Esophagus muscularis mucosa (tissue), 4 donors: Measurements from ENCODE around the gene LIAS. TPM values are rescaled to one million over a fixed set of nuclear protein-coding genes. Genes with fewer than 3 reads are reported as not detected.

Experiments
- DNase-seq: peaks from one replicate; pipeline ENCODE4 v3.0.0-alpha.2; 2017; ENCODE audit errors: extremely low spot score
- H3K27ac ChIP-seq, 4 donors: fragments of 200-600 bp; sonication (generic); replicated peaks in 1 of 4; 1 replicate in 3 of 4; 2 replicates in 1 of 4; pipeline ENCODE4 v1.5.1; 2016 to 2019; ENCODE audit warnings: mild to moderate bottlenecking in 1 of 4
- H3K27me3 ChIP-seq, 4 donors: fragments of 200-600 bp; sonication (generic); one replicate each; pipeline versions ENCODE4 v1.5.1 to v1.6.0; 2016 to 2019
- H3K36me3 ChIP-seq, 4 donors: fragments of 200-600 bp; sonication (generic); one replicate each; pipeline ENCODE4 v1.5.1; 2016 to 2019
- H3K4me1 ChIP-seq, 4 donors: fragments of 200-600 bp; sonication (generic); one replicate each; pipeline ENCODE4 v1.5.1; 2016 to 2019
- H3K4me3 ChIP-seq, 4 donors: fragments of 200-600 bp; sonication (generic); 1 replicate in 2 of 4; 2 replicates in 2 of 4; pipeline ENCODE4 v1.5.1; 2016 to 2019; ENCODE audit warnings: mild to moderate bottlenecking in 4 of 4, moderate library complexity in 1 of 4
- H3K9me3 ChIP-seq, 4 donors: fragments of 200-600 bp; sonication (generic); 1 replicate in 3 of 4; 2 replicates in 1 of 4; pipeline ENCODE4 v1.5.1; 2016 to 2019
- CTCF ChIP-seq, 3 experiments: fragments of 200-600 bp in 2 of 3; fragments of 450-650 bp in 1 of 3; sonication (generic) in 2 of 3; IDR thresholded peaks; one replicate each; pipeline ENCODE4 v1.5.1; 2017 to 2019; ENCODE audit warnings: antibody characterized with exemption in 3 of 3, mild to moderate bottlenecking in 2 of 3, moderate library complexity in 1 of 3
- EP300 ChIP-seq: sonication (generic); formaldehyde crosslinking; IDR thresholded peaks from one replicate; pipeline ENCODE4 v1.6.1; 2017; ENCODE audit warnings: antibody characterized with exemption
- POLR2A ChIP-seq: fragments of 450-650 bp; IDR thresholded peaks from one replicate; pipeline ENCODE4 v1.6.1; 2017; ENCODE audit warnings: antibody characterized with exemption, moderate library complexity, mild to moderate bottlenecking, low read depth
- POLR2AphosphoS5 ChIP-seq, 2 donors: sonication (generic); formaldehyde crosslinking; IDR thresholded peaks; one replicate each; pipeline ENCODE4 v1.6.1; 2017; ENCODE audit warnings: antibody characterized with exemption in 2 of 2
- WGBS: methylation state at CpG from one replicate; pipeline ENCODE4 v1.1.5; 2018; 5-methylcytosine and 5-hydroxymethylcytosine counted together
- intact Hi-C: fragments of 100-400 bp; cut with DNase I; formaldehyde crosslinking; loops from one replicate; pipeline ENCODE4 v1.15.1; 2023
- small RNA-seq, 3 donors: library from RNA; depleted of rRNA; stranded (forward); fragments of <200 nt; gene quantifications; one replicate each; pipeline ENCODE3, GENCODE V24; 2016
- total RNA-seq, 4 donors: library from RNA; depleted of rRNA; stranded (reverse); fragments of >200 nt; gene quantifications; one replicate each; pipeline versions ENCODE4 v1.1.0 to v1.2.1, GENCODE V29; 2016

The LIAS gene
- total RNA-seq, 4 donors from 2014 or later: 8.5 to 11.6 (median 9.7) TPM

GRCh38 chr4:39528061-39528465 lies 69.2 kb downstream of the LIAS start:
- no peak for TF ChIP-seq EP300
- TF ChIP-seq CTCF (IDR thresholded peaks at IDR 0.05): no peak
- no peak for TF ChIP-seq POLR2A
- no peak for TF ChIP-seq POLR2AphosphoS5 (IDR thresholded peaks at IDR 0.05)
- peaks cover 19 to 34% (median 30%) of the 10 kb centered on the region in 4 donors for H3K4me1 ChIP-seq
- no peaks in the 10 kb centered on the region for H3K27me3 ChIP-seq
- H3K9me3 ChIP-seq: no peaks in the 10 kb centered on the region
- WGBS: 1% methylated on average over 20 of the region's 21 CpGs
- DNase-seq: peak; percentile 94
- H3K4me3 ChIP-seq: peak overlapping the region; percentile 75 to 89 (median 85)
- H3K36me3 ChIP-seq: peaks cover 0 to 14% (median 9%) of the 10 kb centered on the region in 4 donors
- intact Hi-C loops: loop anchor here (2.0 to 5.0 kb wide), 4 partner anchors 71 to 346 kb away; partner anchors contain the start of genes LIAS, RPL9, SMIM14 and UBE2K
- peak overlapping the region; percentile 92 to 98 (median 95) for H3K27ac ChIP-seq

Small RNA genes lying within 50 kb of the gene (small RNA-seq; reads per million reads assigned to genes)
- gene MIR5591 (0 reads per million in 3 donors), gene RF00019 (0 reads per million in 3 donors)

Other genes starting within 250 kb of the LIAS start
- gene RFC1, start 92.7 kb upstream of the LIAS start, total RNA-seq: 10 to 100 TPM; 30.6 to 37.4 (median 33.9) TPM
- under 1 TPM in 1 of 4 donors, not detected in 3; under 0.01 TPM for gene KLB, start 52.1 kb upstream of the LIAS start, total RNA-seq
- 1,000 to 10,000 TPM; 1,962 to 6,543 (median 3,653) TPM for gene RPL9, start 134 bp upstream of the LIAS start, total RNA-seq
- 100 to 1,000 TPM in 1 of 4 donors, 10 to 100 TPM in 3; 36.4 to 180 (median 42.1) TPM for gene UGDH, start 68.4 kb downstream of the LIAS start, total RNA-seq
- 10 to 100 TPM; 27.3 to 39.0 (median 29.6) TPM for gene SMIM14, start 179.8 kb downstream of the LIAS start, total RNA-seq
- gene UBE2K, start 239.1 kb downstream of the LIAS start, total RNA-seq: 10 to 100 TPM; 31.7 to 41.5 (median 34.3) TPM